Measurements from ENCODE around the gene FOXJ1.

Gene FOXJ1

GRCh38 chr17:76146053-76146851 is 5.2 kb upstream of the FOXJ1 start:
- DNase-seq (ENCODE audit: low spot score) = no peak
- TF ChIP-seq, protein P1, sequence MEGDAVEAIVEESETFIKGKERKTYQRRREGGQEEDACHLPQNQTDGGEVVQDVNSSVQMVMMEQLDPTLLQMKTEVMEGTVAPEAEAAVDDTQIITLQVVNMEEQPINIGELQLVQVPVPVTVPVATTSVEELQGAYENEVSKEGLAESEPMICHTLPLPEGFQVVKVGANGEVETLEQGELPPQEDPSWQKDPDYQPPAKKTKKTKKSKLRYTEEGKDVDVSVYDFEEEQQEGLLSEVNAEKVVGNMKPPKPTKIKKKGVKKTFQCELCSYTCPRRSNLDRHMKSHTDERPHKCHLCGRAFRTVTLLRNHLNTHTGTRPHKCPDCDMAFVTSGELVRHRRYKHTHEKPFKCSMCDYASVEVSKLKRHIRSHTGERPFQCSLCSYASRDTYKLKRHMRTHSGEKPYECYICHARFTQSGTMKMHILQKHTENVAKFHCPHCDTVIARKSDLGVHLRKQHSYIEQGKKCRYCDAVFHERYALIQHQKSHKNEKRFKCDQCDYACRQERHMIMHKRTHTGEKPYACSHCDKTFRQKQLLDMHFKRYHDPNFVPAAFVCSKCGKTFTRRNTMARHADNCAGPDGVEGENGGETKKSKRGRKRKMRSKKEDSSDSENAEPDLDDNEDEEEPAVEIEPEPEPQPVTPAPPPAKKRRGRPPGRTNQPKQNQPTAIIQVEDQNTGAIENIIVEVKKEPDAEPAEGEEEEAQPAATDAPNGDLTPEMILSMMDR (IDR thresholded peaks at IDR 0.05; ENCODE audit: extremely low read depth, missing control alignments) = no peak

DNA sequence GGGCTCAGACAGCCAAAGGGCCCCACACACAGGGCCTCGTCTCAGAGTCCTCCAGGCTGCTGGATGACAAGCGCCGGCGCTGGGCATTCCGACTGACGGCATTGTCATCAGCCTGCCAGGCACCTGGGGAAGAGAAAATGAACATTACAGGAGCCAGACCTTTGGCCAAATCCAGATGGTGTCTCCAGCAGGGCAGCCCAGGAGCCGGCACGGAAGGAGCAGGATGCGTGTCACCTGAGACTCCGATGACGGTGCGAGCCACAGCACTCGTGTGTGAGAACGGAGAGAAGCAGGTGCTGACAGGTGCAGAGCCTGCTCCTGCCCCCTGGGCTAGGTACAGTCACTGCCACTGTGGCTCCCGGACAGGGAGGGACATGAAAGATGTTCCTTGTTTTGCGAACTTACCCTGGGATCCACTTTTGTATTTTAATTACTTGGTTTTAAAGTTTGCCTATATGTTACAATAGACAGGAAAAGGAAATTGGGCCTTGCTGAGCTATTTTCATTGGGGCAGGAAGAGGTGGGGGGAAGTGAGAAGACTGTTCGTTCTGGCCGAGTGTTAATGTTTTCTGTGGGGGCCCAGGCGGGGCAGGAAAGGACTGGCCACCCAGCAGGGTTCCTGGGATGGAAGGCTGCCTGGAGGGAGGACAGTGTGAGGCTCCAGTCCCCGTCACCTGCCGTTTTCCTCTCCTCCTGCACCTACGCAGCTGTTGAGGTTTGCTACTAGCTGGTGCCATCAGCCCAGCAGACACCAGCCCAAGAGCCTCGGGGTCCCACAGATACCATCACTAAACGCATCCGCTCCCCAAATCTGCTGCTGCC is 4.4 kb upstream of the FOXJ1 start:
- DNase-seq (ENCODE audit: low spot score) = peak; percentile 64
- TF ChIP-seq, protein P1 (IDR thresholded peaks at IDR 0.05; ENCODE audit: extremely low read depth, missing control alignments) = no peak

DNA sequence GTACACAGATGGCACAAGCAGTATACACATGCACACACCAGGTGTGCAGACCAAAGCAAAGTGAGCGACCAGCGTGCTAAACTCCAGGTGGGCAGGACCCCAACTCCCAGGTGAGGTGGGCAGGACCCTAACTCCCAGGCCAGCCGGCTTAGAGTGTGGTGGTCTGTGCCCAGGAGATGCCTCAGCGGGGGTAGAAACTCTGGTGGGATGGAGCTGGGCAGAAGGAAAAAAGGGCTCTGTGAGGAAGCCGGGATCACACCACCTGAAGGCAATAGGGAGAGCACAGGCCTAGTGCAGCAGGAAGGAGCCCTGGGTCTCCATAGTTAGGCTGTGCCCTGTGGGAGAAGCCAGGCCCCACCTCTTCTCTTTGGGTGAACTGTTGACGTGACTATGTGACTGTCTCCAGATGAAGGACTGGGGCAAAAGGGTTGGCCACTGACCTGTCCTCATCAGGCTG is 1.6 kb upstream of the FOXJ1 start:
- TF ChIP-seq, protein P1 (IDR thresholded peaks at IDR 0.05; ENCODE audit: extremely low read depth, missing control alignments) = no peak
- no peak for DNase-seq (ENCODE audit: low spot score)

DNA sequence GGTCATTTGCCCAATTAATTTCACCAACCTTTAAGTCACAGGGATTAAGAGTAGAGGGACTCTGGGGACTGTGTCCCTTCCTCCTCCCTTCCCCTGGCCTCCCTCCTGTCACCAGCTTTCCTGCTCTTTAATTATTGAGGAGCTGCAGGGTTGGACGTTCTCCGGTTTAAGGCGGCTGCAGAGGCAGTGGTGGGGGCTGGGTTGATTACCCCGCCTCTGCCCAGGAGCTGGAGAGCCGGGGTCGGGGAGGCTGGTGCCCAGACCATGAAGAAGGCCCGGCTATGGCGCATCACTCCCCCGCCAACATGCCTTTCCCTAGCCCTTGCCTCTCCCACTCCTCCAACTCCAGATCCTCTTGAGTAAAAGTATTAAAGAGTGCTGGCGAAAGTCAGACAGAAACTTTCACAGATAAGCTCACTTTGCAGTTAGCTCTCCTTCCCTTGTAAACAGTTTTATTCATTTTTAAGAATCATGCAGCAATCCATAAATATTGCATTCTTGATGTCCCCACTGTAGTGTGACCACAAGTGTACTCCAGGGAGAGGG is 1.1 kb upstream of the FOXJ1 start:
- DNase-seq (ENCODE audit: low spot score) = no peak
- TF ChIP-seq, protein P1 (IDR thresholded peaks at IDR 0.05; ENCODE audit: extremely low read depth, missing control alignments) = no peak

DNA sequence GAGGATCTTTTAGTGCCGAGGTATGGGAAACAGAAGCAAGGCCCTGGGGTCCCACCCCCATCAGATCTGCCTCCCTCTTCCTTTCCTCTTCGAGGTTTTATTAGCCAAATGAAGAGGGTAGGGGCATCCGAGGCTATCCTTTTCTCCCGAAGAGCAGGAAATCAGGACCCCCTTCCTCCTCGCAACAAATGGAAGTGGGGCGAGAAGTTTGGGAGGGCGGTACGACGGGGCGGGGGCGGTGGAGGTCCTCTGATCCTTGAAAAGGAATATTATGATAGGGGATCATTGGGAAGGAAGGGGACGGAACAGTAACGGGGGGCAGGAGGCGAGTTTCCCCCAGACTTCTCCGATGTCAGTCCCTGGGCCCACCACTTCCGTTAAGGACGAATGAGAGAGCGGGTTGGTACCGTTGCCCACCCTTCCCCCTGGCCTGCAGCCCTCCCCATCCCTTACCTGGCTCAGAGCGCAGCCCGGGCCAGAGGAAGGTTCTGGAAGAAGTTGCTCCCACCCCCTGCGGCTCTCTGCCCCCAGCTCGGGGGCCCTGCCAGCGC is 309 bp downstream of the FOXJ1 start:
- DNase-seq (ENCODE audit: low spot score) = no peak
- TF ChIP-seq, protein P1 (IDR thresholded peaks at IDR 0.05; ENCODE audit: extremely low read depth, missing control alignments) = no peak

GRCh38 chr17:76139801-76140660 is 1.0 kb downstream of the FOXJ1 start:
- DNase-seq (ENCODE audit: low spot score) = peak; percentile 86
- TF ChIP-seq, protein P1 (IDR thresholded peaks at IDR 0.05; ENCODE audit: extremely low read depth, missing control alignments) = peak; percentile 24
